Nephron progenitor cell (in vitro differentiated cells): ENCODE data around the gene LTC4S.

ENCODE experiments used
- DNase-seq: peaks from one replicate; pipeline ENCODE4 v3.0.0; 2021
- H3K27ac Mint-ChIP-seq: 2 replicates; pipeline ENCODE4 v1.8.0; 2021; ENCODE audit warnings: mild to moderate bottlenecking, moderate library complexity, mixed read lengths
- H3K27me3 Mint-ChIP-seq: 2 replicates; pipeline ENCODE4 v1.8.0; 2021; ENCODE audit warnings: mild to moderate bottlenecking, low read depth, mixed read lengths; ENCODE audit not compliant: poor library complexity
- H3K36me3 Mint-ChIP-seq: 2 replicates; pipeline ENCODE4 v1.8.0; 2021; ENCODE audit warnings: low read depth, mixed read lengths
- H3K4me1 Mint-ChIP-seq: 2 replicates; pipeline ENCODE4 v1.8.0; 2021; ENCODE audit warnings: mixed read lengths
- H3K4me3 Mint-ChIP-seq: 2 replicates; pipeline ENCODE4 v1.8.0; 2021; ENCODE audit warnings: mild to moderate bottlenecking, moderate library complexity, mixed read lengths
- H3K9me3 Mint-ChIP-seq: 2 replicates; pipeline ENCODE4 v1.8.0; 2021; ENCODE audit warnings: mild to moderate bottlenecking, moderate library complexity, mixed read lengths
- CTCF ChIP-seq: fragments of 200-600 bp; sonication (generic); IDR thresholded peaks from 2 replicates; pipeline ENCODE4 v1.5.0; 2021; ENCODE audit warnings: antibody characterized with exemption

The LTC4S gene

GRCh38 chr5:179763215-179763945, 30.4 kb upstream of the LTC4S start:
- Mint-ChIP-seq H3K27me3 (no peaks in the 10 kb centered on the region), H3K9me3 (no peaks in the 10 kb centered on the region), H3K36me3 (peaks cover 21% of the 10 kb centered on the region), H3K4me1 (peaks cover 44% of the 10 kb centered on the region), H3K4me3 (no peak overlapping the region), H3K27ac (peak overlapping the region; percentile 24)
- TF ChIP-seq CTCF = peak; percentile 91
- peak; percentile 53 for DNase-seq

GRCh38 chr5:179764056-179764455, 29.7 kb upstream of the LTC4S start:
- H3K4me3 Mint-ChIP-seq = no peak overlapping the region
- TF ChIP-seq CTCF = no peak
- peaks cover 25% of the 10 kb centered on the region for H3K36me3 Mint-ChIP-seq
- peaks cover 44% of the 10 kb centered on the region for H3K4me1 Mint-ChIP-seq
- no peaks in the 10 kb centered on the region for H3K9me3 Mint-ChIP-seq
- no peak overlapping the region for H3K27ac Mint-ChIP-seq
- no peak for DNase-seq
- H3K27me3 Mint-ChIP-seq = no peaks in the 10 kb centered on the region

- peak overlapping the region; percentile 45 for H3K27ac Mint-ChIP-seq
- peaks cover 34% of the 10 kb centered on the region for H3K4me1 Mint-ChIP-seq
- TF ChIP-seq CTCF = no peak
- no peaks in the 10 kb centered on the region for H3K27me3 Mint-ChIP-seq
- no peak for DNase-seq
- peaks cover 35% of the 10 kb centered on the region for H3K36me3 Mint-ChIP-seq
- H3K4me3 Mint-ChIP-seq = no peak overlapping the region
- no peaks in the 10 kb centered on the region for H3K9me3 Mint-ChIP-seq
Measured at GRCh38 chr5:179765400-179765799, 28.4 kb upstream of the LTC4S start.

- no peak for DNase-seq
- H3K4me3 Mint-ChIP-seq = no peak overlapping the region
- TF ChIP-seq CTCF = no peak
- H3K27me3 Mint-ChIP-seq = no peaks in the 10 kb centered on the region
- peaks cover 43% of the 10 kb centered on the region for H3K36me3 Mint-ChIP-seq
- H3K4me1 Mint-ChIP-seq = peaks cover 30% of the 10 kb centered on the region
- H3K9me3 Mint-ChIP-seq = no peaks in the 10 kb centered on the region
- peak overlapping the region; percentile 91 for H3K27ac Mint-ChIP-seq
Measured at GRCh38 chr5:179766021-179766725, 27.6 kb upstream of the LTC4S start.

GRCh38 chr5:179766726-179767455, 26.9 kb upstream of the LTC4S start:
- Mint-ChIP-seq H3K27ac (no peak overlapping the region), H3K27me3 (no peaks in the 10 kb centered on the region), H3K4me1 (peaks cover 26% of the 10 kb centered on the region), H3K9me3 (no peaks in the 10 kb centered on the region), H3K4me3 (no peak overlapping the region), H3K36me3 (peaks cover 49% of the 10 kb centered on the region)
- no peak for DNase-seq
- TF ChIP-seq CTCF = no peak
